Anterior cingulate cortex (tissue), 58 donors: ENCODE results near the gene TMEM63A.

Source experiments
- DNase-seq, 58 donors: peaks; one replicate each; lab custom pipeline; 2025; lab: John Stamatoyannopoulos, UW

Gene TMEM63A

GRCh38 chr1:225873281-225873850 is 8.8 kb downstream of the TMEM63A start:
- no peak for DNase-seq

- no peak for DNase-seq
These were observed 10.1 kb downstream of the TMEM63A start for GRCh38 chr1:225872075-225872430.

GRCh38 chr1:225871359-225872074 is 10.7 kb downstream of the TMEM63A start:
- no peak for DNase-seq

- DNase-seq, result peak in 16 of 58 donors; percentile 13 to 61 (median 30)
These were observed 11.3 kb downstream of the TMEM63A start for GRCh38 chr1:225870911-225871310.

GRCh38 chr1:225868631-225869330 is 13.4 kb downstream of the TMEM63A start:
- no peak for DNase-seq

GRCh38 chr1:225866981-225867380 is 15.2 kb downstream of the TMEM63A start:
- peak in 2 of 58 donors; percentile 21 to 23 for DNase-seq

- no peak for DNase-seq
These were observed 15.9 kb downstream of the TMEM63A start for GRCh38 chr1:225866061-225866837.

GRCh38 chr1:225865514-225865913 is 16.7 kb downstream of the TMEM63A start:
- DNase-seq, result no peak

GRCh38 chr1:225863167-225863566 is 19.0 kb downstream of the TMEM63A start:
- DNase-seq, result no peak

GRCh38 chr1:225862581-225862950 is 19.6 kb downstream of the TMEM63A start:
- no peak for DNase-seq

GRCh38 chr1:225861834-225862580 is 20.2 kb downstream of the TMEM63A start:
- no peak for DNase-seq

GRCh38 chr1:225860876-225861441 is 21.2 kb downstream of the TMEM63A start:
- DNase-seq, result no peak

GRCh38 chr1:225860107-225860506 is 22.1 kb downstream of the TMEM63A start:
- DNase-seq, result no peak

- no peak for DNase-seq
These were observed 23.0 kb downstream of the TMEM63A start for GRCh38 chr1:225859151-225859550.

GRCh38 chr1:225857256-225857655 is 24.9 kb downstream of the TMEM63A start:
- DNase-seq, result peak in 17 of 58 donors; percentile 23 to 76 (median 38)

- DNase-seq, result peak in 7 of 58 donors; percentile 16 to 51 (median 34)
These were observed 26.5 kb downstream of the TMEM63A start for GRCh38 chr1:225855503-225856300.

GRCh38 chr1:225853441-225853840 is 28.7 kb downstream of the TMEM63A start:
- DNase-seq, result no peak

GRCh38 chr1:225852413-225853124 is 29.6 kb downstream of the TMEM63A start:
- no peak for DNase-seq
